Activated T-helper 1 cell treated with anti-CD3 and anti-CD28 coated beads, Interleukin-12 subunit alpha, Interleukin-12 subunit beta, Interleukin-2, Interleukin-4 antibody, amounts not matched to agents 30 ng/mL and 10 ng/mL and 1 ng/mL, durations not matched to agents 14 hours and 24 hours and 36 hours (primary cell): ENCODE measurements around the gene KIFAP3. TPM values are rescaled to one million over a fixed set of nuclear protein-coding genes. Genes with fewer than 3 reads are reported as not detected.
"Not testable (repeated sequence)": the region's sequence is repeated elsewhere in the genome, so short reads cannot be mapped to it uniquely, and the experiment has no call there.

Experiments used
- DNase-seq: peaks from one replicate; pipeline ENCODE4 v3.0.0; 2021; ENCODE audit warnings: low spot score
- H3K27ac Mint-ChIP-seq: one replicate; pipeline ENCODE4 v1.8.0; 2021; ENCODE audit warnings: mild to moderate bottlenecking, mixed read lengths
- H3K27me3 Mint-ChIP-seq: one replicate; pipeline ENCODE4 v1.8.0; 2022; ENCODE audit warnings: mild to moderate bottlenecking, moderate library complexity, mixed read lengths; ENCODE audit not compliant: insufficient read depth
- H3K36me3 Mint-ChIP-seq: one replicate; pipeline ENCODE4 v1.8.0; 2021; ENCODE audit warnings: low read depth, mixed read lengths
- H3K4me1 Mint-ChIP-seq: one replicate; pipeline ENCODE4 v1.8.0; 2021; ENCODE audit warnings: low read depth, mixed read lengths
- H3K4me3 Mint-ChIP-seq: one replicate; pipeline ENCODE4 v1.8.0; 2021; ENCODE audit warnings: mild to moderate bottlenecking, moderate library complexity, mixed read lengths
- H3K9me3 Mint-ChIP-seq: one replicate; pipeline ENCODE4 v1.8.0; 2021; ENCODE audit warnings: mixed read lengths
- intact Hi-C: fragments of 100-400 bp; cut with micrococcal nuclease; formaldehyde crosslinking; loops from one replicate; pipeline ENCODE4 v1.15.1; 2024
- total RNA-seq: library from RNA; stranded (reverse); gene quantifications from 2 replicates; pipeline ENCODE4 v1.2.3, GENCODE V29; 2022

The KIFAP3 gene
- total RNA-seq, 1 donor from 2014 or later, result 12.9 TPM

DNA sequence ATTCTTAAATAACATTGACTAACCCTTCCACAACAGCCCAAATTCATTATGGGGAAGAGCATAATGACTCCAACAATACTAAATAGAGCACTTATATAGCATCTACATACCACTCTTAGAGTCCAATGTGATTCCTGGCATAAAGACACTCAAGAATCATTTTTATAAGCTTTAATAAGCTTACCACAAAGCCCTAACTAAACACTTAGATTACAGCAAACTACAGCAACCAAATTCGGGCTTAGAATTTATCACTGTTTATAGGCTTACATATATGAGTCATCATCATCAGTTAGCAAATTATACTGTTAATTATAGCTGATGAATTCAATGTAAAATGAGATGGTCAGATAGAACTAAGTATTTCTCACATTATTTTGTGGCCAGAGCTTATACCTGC is 188.1 kb downstream of the KIFAP3 start:
- Mint-ChIP-seq H3K36me3 (peaks cover 43% of the 10 kb centered on the region), H3K27me3 (no peaks in the 10 kb centered on the region), H3K27ac (no peak overlapping the region), H3K4me3 (no peak overlapping the region), H3K9me3 (no peaks in the 10 kb centered on the region), H3K4me1 (peaks cover 46% of the 10 kb centered on the region)
- no peak for DNase-seq
- intact Hi-C loops, result no loop called here

DNA sequence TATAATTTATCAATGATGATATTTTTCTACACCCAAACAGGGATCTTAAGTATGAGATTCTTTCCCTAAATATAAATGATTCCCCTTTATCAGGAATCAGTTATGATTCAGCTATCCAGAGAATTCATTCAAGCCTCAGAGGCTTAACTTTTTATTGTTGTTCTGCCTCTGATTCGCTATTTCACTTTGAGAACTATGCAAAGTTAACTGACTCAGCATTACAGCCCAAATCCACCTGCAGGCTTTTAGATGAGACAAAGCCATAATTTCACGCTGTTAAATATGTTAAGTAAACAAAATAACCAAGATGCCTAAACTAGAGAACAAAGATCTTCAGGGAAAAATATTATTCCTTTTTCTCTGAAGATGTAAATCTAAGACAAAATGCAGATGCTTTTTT is 189.3 kb downstream of the KIFAP3 start:
- DNase-seq, result no peak
- intact Hi-C loops, result no loop called here
- H3K27ac Mint-ChIP-seq, result no peak overlapping the region
- no peaks in the 10 kb centered on the region for H3K27me3 Mint-ChIP-seq
- H3K36me3 Mint-ChIP-seq, result peaks cover 41% of the 10 kb centered on the region
- no peaks in the 10 kb centered on the region for H3K9me3 Mint-ChIP-seq
- peaks cover 34% of the 10 kb centered on the region for H3K4me1 Mint-ChIP-seq
- no peak overlapping the region for H3K4me3 Mint-ChIP-seq

DNA sequence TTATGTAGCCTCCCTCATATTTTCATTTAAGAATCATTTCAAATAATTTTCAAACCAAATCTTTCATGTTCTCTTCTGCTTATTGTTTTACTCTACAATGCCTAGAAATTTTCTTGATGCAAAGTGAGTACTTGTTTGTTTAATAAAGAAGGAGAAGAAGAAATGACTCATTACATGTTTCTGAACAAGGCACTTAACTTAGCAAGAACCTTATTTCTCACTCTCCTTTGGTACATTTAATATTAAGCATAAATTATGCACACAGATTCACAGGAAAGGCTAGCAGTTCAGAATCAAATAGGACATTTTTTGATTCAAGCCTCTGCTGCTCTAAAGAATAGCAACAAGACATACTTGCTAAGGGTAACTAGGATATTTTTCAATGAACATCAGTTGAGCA is 189.9 kb downstream of the KIFAP3 start:
- Mint-ChIP-seq H3K27me3 (no peaks in the 10 kb centered on the region), H3K4me1 (peaks cover 29% of the 10 kb centered on the region), H3K27ac (no peak overlapping the region), H3K4me3 (no peak overlapping the region), H3K9me3 (no peaks in the 10 kb centered on the region), H3K36me3 (peaks cover 41% of the 10 kb centered on the region)
- intact Hi-C loops, result no loop called here
- no peak for DNase-seq

DNA sequence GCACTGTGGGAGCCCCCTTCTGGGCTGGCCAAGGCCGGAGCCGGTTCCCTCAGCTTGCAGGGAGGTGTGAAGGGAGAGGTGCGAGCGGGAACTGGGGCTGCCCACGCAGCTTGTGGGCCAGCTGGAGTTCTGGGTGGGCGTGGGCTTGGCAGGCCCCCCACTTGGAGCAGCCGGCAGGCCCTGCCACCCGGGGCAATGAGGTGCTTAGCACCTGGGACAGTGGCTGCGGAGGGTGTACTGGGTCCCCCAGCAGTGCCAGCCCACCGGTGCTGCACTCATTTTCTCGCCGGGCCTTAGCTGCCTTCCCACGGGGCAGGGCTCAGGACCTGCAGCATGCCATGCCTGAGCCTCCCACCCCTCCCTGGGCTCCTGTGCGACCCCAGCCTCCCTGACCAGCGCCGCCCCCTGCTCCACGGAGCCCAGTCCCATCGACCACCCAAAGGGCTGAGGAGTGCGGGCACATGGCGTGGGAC is 192.4 kb downstream of the KIFAP3 start:
- H3K27ac Mint-ChIP-seq, result no peak overlapping the region
- peaks cover 34% of the 10 kb centered on the region for H3K36me3 Mint-ChIP-seq
- H3K27me3 Mint-ChIP-seq, result no peaks in the 10 kb centered on the region
- H3K4me3 Mint-ChIP-seq, result no peak overlapping the region
- no peaks in the 10 kb centered on the region for H3K9me3 Mint-ChIP-seq
- peaks cover 13% of the 10 kb centered on the region for H3K4me1 Mint-ChIP-seq
- DNase-seq, result no peak
- intact Hi-C loops, result no loop called here

DNA sequence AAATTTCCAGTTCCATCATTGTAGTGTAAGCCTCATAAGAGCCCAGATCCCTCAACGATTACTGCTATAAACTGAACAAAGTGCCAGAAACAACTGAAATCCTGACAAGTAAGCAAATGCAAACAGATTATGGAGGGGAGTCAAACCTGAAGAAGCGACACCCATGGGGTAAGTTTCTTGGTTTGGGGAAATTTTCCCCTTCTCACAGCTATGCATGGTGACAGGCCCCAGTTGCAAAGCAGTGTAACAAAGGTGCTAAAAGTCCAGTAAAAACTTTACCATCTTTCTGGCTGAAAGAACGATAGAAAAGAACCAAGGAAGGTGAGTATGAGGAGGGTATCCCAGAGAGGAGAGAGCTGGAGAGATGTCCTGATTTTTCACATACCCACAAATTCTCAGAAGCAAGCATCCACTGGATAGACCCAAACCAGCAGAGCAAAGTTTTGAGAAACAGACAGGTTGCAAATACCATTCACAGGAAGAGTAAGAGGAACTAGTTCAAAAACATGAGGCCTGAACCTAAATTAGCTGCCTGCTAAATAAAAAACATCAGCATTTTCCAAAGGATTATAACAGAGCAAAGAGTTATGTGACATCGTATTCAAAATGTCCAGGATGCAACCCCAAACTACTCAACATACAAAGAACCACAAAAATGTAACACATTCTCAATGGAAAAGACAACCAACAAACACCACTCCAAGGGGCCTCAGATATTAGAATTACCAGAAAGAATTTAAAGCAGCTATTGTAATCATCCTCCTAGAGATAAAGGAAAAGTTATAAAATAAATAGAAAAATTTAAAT is 195.3 kb downstream of the KIFAP3 start:
- no peak for DNase-seq
- Mint-ChIP-seq H3K9me3 (no peaks in the 10 kb centered on the region), H3K4me1 (peaks cover 10% of the 10 kb centered on the region), H3K27me3 (no peaks in the 10 kb centered on the region), H3K4me3 (no peak overlapping the region), H3K36me3 (peaks cover 36% of the 10 kb centered on the region), H3K27ac (peak overlapping the region; percentile 8)
- intact Hi-C loops, result no loop called here

- peaks cover 17% of the 10 kb centered on the region for H3K4me1 Mint-ChIP-seq
- DNase-seq, result no peak
- intact Hi-C loops, result no loop called here
- no peak overlapping the region for H3K4me3 Mint-ChIP-seq
- peaks cover 43% of the 10 kb centered on the region for H3K36me3 Mint-ChIP-seq
- no peak overlapping the region for H3K27ac Mint-ChIP-seq
- no peaks in the 10 kb centered on the region for H3K9me3 Mint-ChIP-seq
- H3K27me3 Mint-ChIP-seq, result no peaks in the 10 kb centered on the region
Measured at GRCh38 chr1:169878498-169878897, 196.0 kb downstream of the KIFAP3 start.

DNA sequence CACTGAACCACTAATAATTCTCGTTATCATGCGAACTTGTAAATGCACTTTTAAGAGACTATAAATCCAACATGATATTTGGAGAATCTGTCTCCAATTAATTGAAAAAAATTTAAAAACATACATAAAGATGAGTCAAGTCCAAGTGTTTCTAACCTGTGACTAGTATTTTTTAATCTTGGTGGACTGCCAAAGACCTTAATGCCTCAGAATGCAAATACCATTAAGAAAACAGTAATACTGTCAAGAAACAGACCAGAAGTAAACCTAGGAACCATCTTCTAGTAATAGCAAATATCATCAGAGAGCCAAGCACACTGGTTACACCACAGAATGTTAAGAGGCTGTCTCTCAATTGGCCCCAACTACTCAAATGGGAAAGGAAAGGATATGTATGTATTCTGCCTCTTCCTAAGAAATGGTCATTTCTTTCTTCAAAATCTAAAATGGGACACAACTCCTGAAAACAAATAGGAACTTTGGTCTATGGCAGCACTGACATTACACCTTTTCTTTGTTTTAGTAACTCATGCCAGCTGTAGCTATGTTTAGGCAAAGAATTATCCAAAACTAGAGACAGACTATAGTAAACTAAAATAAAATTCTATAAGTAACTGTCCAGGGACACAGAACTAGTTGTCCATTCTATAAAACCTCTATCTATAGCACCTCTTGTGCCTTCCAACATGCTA is 196.5 kb downstream of the KIFAP3 start:
- H3K27ac Mint-ChIP-seq, result no peak overlapping the region
- H3K9me3 Mint-ChIP-seq, result peaks cover 3% of the 10 kb centered on the region
- H3K27me3 Mint-ChIP-seq, result no peaks in the 10 kb centered on the region
- H3K4me1 Mint-ChIP-seq, result peaks cover 12% of the 10 kb centered on the region
- no peak overlapping the region for H3K4me3 Mint-ChIP-seq
- peaks cover 45% of the 10 kb centered on the region for H3K36me3 Mint-ChIP-seq
- intact Hi-C loops, result no loop called here
- no peak for DNase-seq

DNA sequence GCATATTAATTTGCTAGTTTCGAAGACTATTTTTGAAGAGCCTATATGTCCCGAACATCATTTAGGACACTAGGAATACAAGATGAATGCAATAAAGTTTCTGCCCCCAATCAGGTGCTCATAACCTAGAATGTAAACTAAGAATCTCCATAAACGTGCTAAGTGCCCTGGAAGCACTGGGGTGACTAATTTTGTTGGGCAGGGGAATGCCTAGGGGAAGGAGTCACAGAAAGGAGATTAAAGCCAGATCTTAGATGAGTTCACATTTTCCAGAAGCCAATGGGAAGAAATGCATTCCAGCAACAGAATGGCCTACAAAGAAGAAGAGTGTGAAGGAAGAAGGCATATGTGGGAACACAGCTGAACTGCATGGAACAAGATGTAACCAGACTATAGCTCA is 200.3 kb downstream of the KIFAP3 start:
- Mint-ChIP-seq H3K4me3 (no peak overlapping the region), H3K4me1 (peaks cover 9% of the 10 kb centered on the region), H3K27me3 (no peaks in the 10 kb centered on the region), H3K9me3 (peaks cover 9% of the 10 kb centered on the region), H3K36me3 (peaks cover 69% of the 10 kb centered on the region), H3K27ac (no peak overlapping the region)
- intact Hi-C loops, result no loop called here
- no peak for DNase-seq

DNA sequence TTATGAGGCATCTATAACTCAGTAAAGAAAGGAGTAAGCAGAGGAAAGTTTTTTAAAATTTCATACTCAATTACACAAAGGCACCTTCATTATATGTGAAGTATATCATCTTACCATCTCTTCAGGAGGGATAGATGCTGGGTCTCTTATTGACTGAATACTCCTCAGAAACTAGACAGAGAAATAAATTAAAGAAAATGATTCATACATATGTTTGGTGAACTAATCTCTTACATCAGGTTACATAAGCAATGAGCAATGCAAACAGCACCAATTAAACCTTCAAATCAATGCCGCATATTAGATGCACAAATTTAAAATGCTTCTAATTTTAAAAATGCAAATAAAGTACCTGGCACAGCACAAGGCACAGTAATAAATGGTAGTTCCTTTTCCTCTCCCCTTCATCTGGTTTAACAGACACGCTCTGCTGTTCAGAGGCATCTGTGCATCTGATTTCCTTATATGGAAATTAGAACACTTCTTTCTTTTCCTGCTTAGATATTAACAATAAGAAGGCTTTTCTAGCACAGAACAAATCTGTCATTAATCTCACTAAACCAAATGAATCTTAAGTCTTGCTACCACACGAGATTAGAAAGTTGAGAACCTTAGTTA is 200.8 kb downstream of the KIFAP3 start:
- intact Hi-C loops, result no loop called here
- DNase-seq, result no peak
- peaks cover 9% of the 10 kb centered on the region for H3K9me3 Mint-ChIP-seq
- H3K27ac Mint-ChIP-seq, result no peak overlapping the region
- no peak overlapping the region for H3K4me3 Mint-ChIP-seq
- peaks cover 9% of the 10 kb centered on the region for H3K4me1 Mint-ChIP-seq
- H3K36me3 Mint-ChIP-seq, result peaks cover 74% of the 10 kb centered on the region
- H3K27me3 Mint-ChIP-seq, result no peaks in the 10 kb centered on the region

- Mint-ChIP-seq H3K4me3 (no peak overlapping the region), H3K27ac (no peak overlapping the region), H3K4me1 (peaks cover 9% of the 10 kb centered on the region), H3K27me3 (no peaks in the 10 kb centered on the region), H3K36me3 (peaks cover 78% of the 10 kb centered on the region), H3K9me3 (peaks cover 9% of the 10 kb centered on the region)
- intact Hi-C loops, result no loop called here
- DNase-seq, result no peak
Measured at GRCh38 chr1:169872906-169873305, 201.6 kb downstream of the KIFAP3 start.

GRCh38 chr1:169871988-169872387 is 202.5 kb downstream of the KIFAP3 start:
- peaks cover 79% of the 10 kb centered on the region for H3K36me3 Mint-ChIP-seq
- H3K9me3 Mint-ChIP-seq, DNase-seq, H3K4me3 Mint-ChIP-seq, intact Hi-C loops, H3K4me1 Mint-ChIP-seq, H3K27me3 Mint-ChIP-seq, H3K27ac Mint-ChIP-seq: not testable (repeated sequence)
